Lung (tissue), 12 donors: Measurements from ENCODE around the gene KRTAP21-3. TPM values are rescaled to one million over a fixed set of nuclear protein-coding genes. Genes with fewer than 3 reads are reported as not detected.

ENCODE experiments used
- ATAC-seq: fragments of 200-7000 bp; cut with Tn5 transposase; one replicate; pipeline ENCODE4 v1.9.1; 2020; ENCODE audit warnings: moderate number of reproducible peaks; ENCODE audit not compliant: insufficient read depth, low FRiP score
- DNase-seq, 3 donors: peaks; one replicate each; pipeline ENCODE4 v3.0.0-alpha.2; 2013 to 2017
- H3K27ac ChIP-seq, 2 donors: one replicate each; pipeline ENCODE4 v1.5.1; 2013; ENCODE audit warnings: mild to moderate bottlenecking in 2 of 2, moderate library complexity in 2 of 2, control low read depth in 1 of 2, inconsistent platforms in 1 of 2, low read depth in 1 of 2, low read length in 1 of 2
- H3K27me3 ChIP-seq, 3 donors: one replicate each; pipeline ENCODE4 v1.5.1; 2013; ENCODE audit warnings: low read length in 2 of 3; ENCODE audit not compliant: control insufficient read depth in 3 of 3, insufficient read depth in 3 of 3
- H3K36me3 ChIP-seq, 4 donors: one replicate each; pipeline ENCODE4 v1.5.1; 2013; ENCODE audit warnings: low read length in 4 of 4, mild to moderate bottlenecking in 1 of 4, moderate library complexity in 1 of 4; ENCODE audit not compliant: control insufficient read depth in 4 of 4, insufficient read depth in 4 of 4
- H3K4me1 ChIP-seq, 5 donors: one replicate each; pipeline ENCODE4 v1.5.1; 2013; ENCODE audit warnings: low read length in 5 of 5, mild to moderate bottlenecking in 2 of 5, moderate library complexity in 1 of 5; ENCODE audit not compliant: control insufficient read depth in 5 of 5, insufficient read depth in 5 of 5
- H3K4me3 ChIP-seq: one replicate; pipeline ENCODE4 v1.5.1; 2013; ENCODE audit warnings: mild to moderate bottlenecking, control low read depth, moderate library complexity
- H3K9ac ChIP-seq, 2 donors: one replicate each; pipeline ENCODE4 v1.5.1; 2013; ENCODE audit warnings: low read length in 2 of 2, control low read depth in 1 of 2; ENCODE audit not compliant: insufficient read depth in 1 of 2
- H3K9me3 ChIP-seq, 4 donors: one replicate each; pipeline ENCODE4 v1.5.1; 2013; ENCODE audit warnings: low read length in 3 of 4, mild to moderate bottlenecking in 1 of 4, moderate library complexity in 1 of 4; ENCODE audit not compliant: control insufficient read depth in 4 of 4, insufficient read depth in 3 of 4
- CTCF ChIP-seq: IDR thresholded peaks from 2 replicates; pipeline ENCODE4 v1.5.1; 2012; ENCODE audit warnings: mild to moderate bottlenecking; ENCODE audit errors: control extremely low read depth, extremely low read depth
- WGBS, 2 donors: extraction: QIAGEN DNeasy Blood & Tissue Kit; methylation state at CpG; one replicate each; pipeline ENCODE4 v1.1.7; 2013; 5-methylcytosine and 5-hydroxymethylcytosine counted together
- polyA plus RNA-seq, 2 donors: library from polyadenylated mRNA; stranded (reverse); fragments of 200-250 nt; gene quantifications; one replicate each; pipeline ENCODE4 v1.2.1, GENCODE V29; 2013
- total RNA-seq, 2 donors: library from RNA; depleted of rRNA in 1 of 2; stranded (reverse); fragments of >200 nt in 1 of 2; gene quantifications; one replicate each; pipeline ENCODE4 v1.2.1, GENCODE V29; 2014 to 2021
- donor health status: control.
- donor health status: control.
- donor health status: Bipolar disorder and iron deficiency.
- donor health status: healthy.
- donor health status: DM: yes; HTN: yes; CAD: no.

The KRTAP21-3 gene
- total and polyA plus RNA-seq, 4 donors: not detected

GRCh38 chr21:30689822-30690221 lies 28.8 kb downstream of the KRTAP21-3 start:
- TF ChIP-seq CTCF: no peak
- H3K36me3 ChIP-seq: no peaks in the 10 kb centered on the region
- no peaks in the 10 kb centered on the region for H3K27me3 ChIP-seq
- H3K9ac ChIP-seq: no peak overlapping the region
- H3K9me3 ChIP-seq: peaks cover 0 to 2% (median 1%) of the 10 kb centered on the region in 4 donors
- 63 to 64% methylated on average over 7 of the region's 7 CpGs for WGBS, 2 donors
- no peak overlapping the region for H3K4me3 ChIP-seq
- ATAC-seq (no peak), DNase-seq (no peak)
- no peaks in the 10 kb centered on the region for H3K4me1 ChIP-seq
- no peak overlapping the region for H3K27ac ChIP-seq

GRCh38 chr21:30684506-30684905 lies 34.1 kb downstream of the KRTAP21-3 start:
- Histone ChIP-seq H3K4me1 (no peaks in the 10 kb centered on the region), H3K9ac (no peak overlapping the region), H3K27me3 (no peaks in the 10 kb centered on the region), H3K36me3 (no peaks in the 10 kb centered on the region), H3K4me3 (no peak overlapping the region), H3K27ac (no peak overlapping the region), H3K9me3 (peaks cover 0 to 2% (median 0%) of the 10 kb centered on the region in 4 donors)
- 71 to 81% methylated on average over 6 of the region's 6 CpGs for WGBS, 2 donors
- ATAC-seq (no peak), DNase-seq (no peak)
- TF ChIP-seq CTCF: no peak

- WGBS, 2 donors: 40 to 62% methylated on average over 1 of the region's 1 CpG
- no peak for TF ChIP-seq CTCF
These were observed 38.0 kb downstream of the KRTAP21-3 start for GRCh38 chr21:30680586-30680985.

GRCh38 chr21:30676737-30677136 lies 41.8 kb downstream of the KRTAP21-3 start:
- Histone ChIP-seq H3K27me3 (no peaks in the 10 kb centered on the region), H3K4me1 (no peaks in the 10 kb centered on the region), H3K27ac (no peak overlapping the region), H3K9ac (no peak overlapping the region), H3K36me3 (no peaks in the 10 kb centered on the region), H3K9me3 (no peaks in the 10 kb centered on the region), H3K4me3 (no peak overlapping the region)
- no peak for TF ChIP-seq CTCF
- DNase-seq (no peak), ATAC-seq (no peak)

More at GRCh38 chr21:30680586-30680985, 38.0 kb downstream of the KRTAP21-3 start:
- no peaks in the 10 kb centered on the region for H3K27me3 ChIP-seq
- DNase-seq (no peak), ATAC-seq (no peak)
- no peak overlapping the region for H3K4me3 ChIP-seq
- no peak overlapping the region for H3K9ac ChIP-seq
- H3K27ac ChIP-seq: no peak overlapping the region
- no peaks in the 10 kb centered on the region for H3K9me3 ChIP-seq
- H3K4me1 ChIP-seq: no peaks in the 10 kb centered on the region
- H3K36me3 ChIP-seq: no peaks in the 10 kb centered on the region
